Measurements from ENCODE around the gene NUDCD3. TPM values are rescaled to one million over a fixed set of nuclear protein-coding genes. Genes with fewer than 3 reads are reported as not detected.

The NUDCD3 gene
- total and polyA plus RNA-seq, 2 experiments from 2014 or later = 54.7 to 60.8 TPM

GRCh38 chr7:44535348-44536064 is 45.0 kb upstream of the NUDCD3 start:
- Histone ChIP-seq H3K4me1 (ENCODE audit: insufficient read depth) (peaks cover 18% of the 10 kb centered on the region), H2AFZ (no peak overlapping the region), H3K27me3 (no peaks in the 10 kb centered on the region), H3K4me3 (no peak overlapping the region), H3K27ac (no peak overlapping the region), H3K36me3 (replicated peaks; ENCODE audit: insufficient read depth, low read depth) (no peaks in the 10 kb centered on the region), H4K20me1 (ENCODE audit: insufficient read depth, poor library complexity, severe bottlenecking) (no peaks in the 10 kb centered on the region), H3K79me2 (peaks cover 38% of the 10 kb centered on the region), H3K9me3 (ENCODE audit: low read depth) (no peaks in the 10 kb centered on the region), H3K4me2 (no peak overlapping the region), H3K9me2 (replicated peaks; ENCODE audit: insufficient read depth) (no peaks in the 10 kb centered on the region)
- TF ChIP-seq CTCF (IDR thresholded peaks at IDR 0.05; ENCODE audit: poor library complexity) (no peak), EZH2 (IDR thresholded peaks at IDR 0.05; ENCODE audit: borderline replicate concordance) (no peak), EZH2phosphoT487 (IDR thresholded peaks at IDR 0.05; ENCODE audit: low read depth, severe bottlenecking, unreplicated experiment) (no peak)
- DNase-seq (ENCODE audit: low spot score) = no peak
- 93% methylated on average over 8 of the region's 8 CpGs for WGBS (ENCODE audit: low lambda C conversion rate, missing lambda C conversion rate)

DNA sequence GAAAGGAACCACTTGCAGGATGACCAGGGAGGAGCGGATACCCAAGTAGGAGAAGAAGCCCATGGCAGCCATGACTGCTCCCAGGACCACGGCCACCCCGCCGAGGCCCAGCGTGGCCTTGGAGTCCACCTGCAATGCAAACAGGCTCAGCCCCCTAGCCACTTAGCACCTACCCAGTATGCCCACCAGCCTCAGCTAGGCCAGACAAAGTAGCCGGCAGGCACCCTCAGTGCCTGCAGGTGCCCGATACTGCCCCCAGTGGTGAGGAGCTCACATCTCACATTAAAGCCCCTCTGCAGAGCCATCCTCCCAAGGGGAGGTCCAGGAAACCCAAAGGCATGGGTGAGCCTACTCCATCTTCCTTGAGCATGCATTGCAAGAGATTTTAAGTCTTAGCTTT is 44.0 kb upstream of the NUDCD3 start:
- peak; percentile 56 for DNase-seq (ENCODE audit: low spot score)
- Histone ChIP-seq H3K4me3 (no peak overlapping the region), H3K27ac (peak overlapping the region; percentile 72), H3K36me3 (replicated peaks; ENCODE audit: insufficient read depth, low read depth) (no peaks in the 10 kb centered on the region), H3K9me3 (ENCODE audit: low read depth) (no peaks in the 10 kb centered on the region), H2AFZ (no peak overlapping the region), H3K27me3 (no peaks in the 10 kb centered on the region), H4K20me1 (ENCODE audit: insufficient read depth, poor library complexity, severe bottlenecking) (no peaks in the 10 kb centered on the region), H3K9me2 (replicated peaks; ENCODE audit: insufficient read depth) (no peaks in the 10 kb centered on the region), H3K79me2 (peaks cover 28% of the 10 kb centered on the region), H3K4me1 (ENCODE audit: insufficient read depth) (peaks cover 17% of the 10 kb centered on the region), H3K4me2 (peak overlapping the region; percentile 7)
- TF ChIP-seq CTCF (IDR thresholded peaks at IDR 0.05; ENCODE audit: poor library complexity) (peak; percentile 36), EZH2 (IDR thresholded peaks at IDR 0.05; ENCODE audit: borderline replicate concordance) (no peak)
- WGBS (ENCODE audit: low lambda C conversion rate, missing lambda C conversion rate) = 68% methylated on average over 7 of the region's 7 CpGs

- Histone ChIP-seq H3K9me3 (ENCODE audit: low read depth) (no peaks in the 10 kb centered on the region), H3K4me1 (ENCODE audit: insufficient read depth) (peaks cover 17% of the 10 kb centered on the region), H3K27me3 (no peaks in the 10 kb centered on the region), H3K4me3 (no peak overlapping the region), H4K20me1 (ENCODE audit: insufficient read depth, poor library complexity, severe bottlenecking) (no peaks in the 10 kb centered on the region), H3K27ac (peak overlapping the region; percentile 72), H3K9me2 (replicated peaks; ENCODE audit: insufficient read depth) (no peaks in the 10 kb centered on the region), H3K4me2 (peak overlapping the region; percentile 7), H3K36me3 (replicated peaks; ENCODE audit: insufficient read depth, low read depth) (no peaks in the 10 kb centered on the region), H3K79me2 (peaks cover 24% of the 10 kb centered on the region), H2AFZ (no peak overlapping the region)
- TF ChIP-seq EZH2 (IDR thresholded peaks at IDR 0.05; ENCODE audit: borderline replicate concordance) (no peak), EZH2phosphoT487 (IDR thresholded peaks at IDR 0.05; ENCODE audit: low read depth, severe bottlenecking, unreplicated experiment) (no peak), CTCF (IDR thresholded peaks at IDR 0.05; ENCODE audit: poor library complexity) (no peak)
- WGBS (ENCODE audit: low lambda C conversion rate, missing lambda C conversion rate) = 47% methylated on average over 5 of the region's 5 CpGs
- DNase-seq (ENCODE audit: low spot score) = no peak
These were observed 43.6 kb upstream of the NUDCD3 start for GRCh38 chr7:44534087-44534486.
